ENCODE measurements around the gene RAET1G.
"Not testable (repeated sequence)": the region's sequence is repeated elsewhere in the genome, so short reads cannot be mapped to it uniquely, and the experiment has no call there.

Gene RAET1G

GRCh38 chr6:149913085-149913484, 9.8 kb downstream of the RAET1G start:
- no peaks in the 10 kb centered on the region for H3K4me1 ChIP-seq (ENCODE audit: insufficient read depth, poor library complexity, severe bottlenecking)
- no peak for ATAC-seq (ENCODE audit: low read depth)
- no peak overlapping the region for H3K27ac ChIP-seq (ENCODE audit: poor library complexity, severe bottlenecking)
- no peaks in the 10 kb centered on the region for H3K36me3 ChIP-seq (ENCODE audit: low read depth)
- TF ChIP-seq, protein P1, sequence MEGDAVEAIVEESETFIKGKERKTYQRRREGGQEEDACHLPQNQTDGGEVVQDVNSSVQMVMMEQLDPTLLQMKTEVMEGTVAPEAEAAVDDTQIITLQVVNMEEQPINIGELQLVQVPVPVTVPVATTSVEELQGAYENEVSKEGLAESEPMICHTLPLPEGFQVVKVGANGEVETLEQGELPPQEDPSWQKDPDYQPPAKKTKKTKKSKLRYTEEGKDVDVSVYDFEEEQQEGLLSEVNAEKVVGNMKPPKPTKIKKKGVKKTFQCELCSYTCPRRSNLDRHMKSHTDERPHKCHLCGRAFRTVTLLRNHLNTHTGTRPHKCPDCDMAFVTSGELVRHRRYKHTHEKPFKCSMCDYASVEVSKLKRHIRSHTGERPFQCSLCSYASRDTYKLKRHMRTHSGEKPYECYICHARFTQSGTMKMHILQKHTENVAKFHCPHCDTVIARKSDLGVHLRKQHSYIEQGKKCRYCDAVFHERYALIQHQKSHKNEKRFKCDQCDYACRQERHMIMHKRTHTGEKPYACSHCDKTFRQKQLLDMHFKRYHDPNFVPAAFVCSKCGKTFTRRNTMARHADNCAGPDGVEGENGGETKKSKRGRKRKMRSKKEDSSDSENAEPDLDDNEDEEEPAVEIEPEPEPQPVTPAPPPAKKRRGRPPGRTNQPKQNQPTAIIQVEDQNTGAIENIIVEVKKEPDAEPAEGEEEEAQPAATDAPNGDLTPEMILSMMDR (IDR thresholded peaks at IDR 0.05; ENCODE audit: poor library complexity, severe bottlenecking): no peak
- no peaks in the 10 kb centered on the region for H3K27me3 ChIP-seq (ENCODE audit: insufficient read depth, poor library complexity, severe bottlenecking)
- peaks cover 9% of the 10 kb centered on the region for H3K9me3 ChIP-seq (ENCODE audit: severe bottlenecking)
- no peak overlapping the region for H3K4me3 ChIP-seq (ENCODE audit: severe bottlenecking)
- no peak for DNase-seq (ENCODE audit: low spot score)

DNA sequence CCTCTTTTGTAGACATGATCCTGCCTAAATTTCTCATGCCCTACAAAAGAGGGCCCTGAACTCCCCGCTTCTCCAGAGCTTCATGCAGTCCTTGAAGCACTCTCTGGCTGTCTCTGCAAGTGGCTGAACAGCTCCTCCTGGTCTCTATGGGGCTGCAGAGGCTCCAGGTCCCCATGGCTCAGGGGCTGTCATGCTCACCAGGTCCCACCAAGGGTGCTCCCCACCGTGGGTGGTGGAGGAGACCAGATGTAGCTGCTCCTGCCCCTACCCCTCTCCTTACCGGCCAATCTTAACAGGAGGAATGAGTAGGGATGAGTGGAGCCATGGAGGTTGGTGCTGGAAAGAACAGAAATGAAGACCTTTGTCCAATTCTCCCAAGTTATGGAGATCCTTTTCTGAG, 10.2 kb downstream of the RAET1G start:
- DNase-seq (ENCODE audit: low spot score): not testable (repeated sequence)

DNA sequence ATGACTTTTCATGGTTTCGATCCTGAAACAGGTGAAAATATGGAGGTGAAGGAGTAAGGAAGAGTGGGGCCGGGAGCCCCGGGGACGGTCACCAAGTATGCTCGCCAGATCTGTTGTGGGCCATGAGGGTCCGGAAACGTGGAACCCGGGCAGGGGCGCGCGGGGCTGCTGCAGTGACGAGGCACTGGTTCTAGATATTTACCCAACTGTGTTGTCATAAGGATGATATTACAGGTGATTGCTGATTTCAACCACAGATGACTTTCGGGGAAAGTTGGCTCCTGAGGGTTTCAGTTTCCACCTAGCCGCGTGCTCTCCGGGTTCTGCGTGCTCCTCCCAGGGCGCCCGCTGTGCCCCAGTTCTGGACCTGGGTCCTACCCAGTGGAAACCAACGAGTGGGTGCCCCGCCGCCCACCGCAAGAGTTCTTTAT, 12.2 kb downstream of the RAET1G start:
- Histone ChIP-seq H3K27ac (ENCODE audit: poor library complexity, severe bottlenecking) (no peak overlapping the region), H3K4me1 (ENCODE audit: insufficient read depth, poor library complexity, severe bottlenecking) (no peaks in the 10 kb centered on the region), H3K36me3 (ENCODE audit: low read depth) (no peaks in the 10 kb centered on the region), H3K4me3 (ENCODE audit: severe bottlenecking) (no peak overlapping the region), H3K9me3 (ENCODE audit: severe bottlenecking) (peaks cover 10% of the 10 kb centered on the region), H3K27me3 (ENCODE audit: insufficient read depth, poor library complexity, severe bottlenecking) (no peaks in the 10 kb centered on the region)
- no peak for DNase-seq (ENCODE audit: low spot score)
- no peak for ATAC-seq (ENCODE audit: low read depth)
- TF ChIP-seq, protein P1 (IDR thresholded peaks at IDR 0.05; ENCODE audit: poor library complexity, severe bottlenecking): no peak

More for the DNA sequence above, 10.2 kb downstream of the RAET1G start:
- not testable (repeated sequence) for H3K27me3 ChIP-seq (ENCODE audit: insufficient read depth, poor library complexity, severe bottlenecking); ATAC-seq (ENCODE audit: low read depth); H3K4me3 ChIP-seq (ENCODE audit: severe bottlenecking); H3K4me1 ChIP-seq (ENCODE audit: insufficient read depth, poor library complexity, severe bottlenecking); H3K27ac ChIP-seq (ENCODE audit: poor library complexity, severe bottlenecking); H3K36me3 ChIP-seq (ENCODE audit: low read depth)
- peaks cover 10% of the 10 kb centered on the region for H3K9me3 ChIP-seq (ENCODE audit: severe bottlenecking)

DNA sequence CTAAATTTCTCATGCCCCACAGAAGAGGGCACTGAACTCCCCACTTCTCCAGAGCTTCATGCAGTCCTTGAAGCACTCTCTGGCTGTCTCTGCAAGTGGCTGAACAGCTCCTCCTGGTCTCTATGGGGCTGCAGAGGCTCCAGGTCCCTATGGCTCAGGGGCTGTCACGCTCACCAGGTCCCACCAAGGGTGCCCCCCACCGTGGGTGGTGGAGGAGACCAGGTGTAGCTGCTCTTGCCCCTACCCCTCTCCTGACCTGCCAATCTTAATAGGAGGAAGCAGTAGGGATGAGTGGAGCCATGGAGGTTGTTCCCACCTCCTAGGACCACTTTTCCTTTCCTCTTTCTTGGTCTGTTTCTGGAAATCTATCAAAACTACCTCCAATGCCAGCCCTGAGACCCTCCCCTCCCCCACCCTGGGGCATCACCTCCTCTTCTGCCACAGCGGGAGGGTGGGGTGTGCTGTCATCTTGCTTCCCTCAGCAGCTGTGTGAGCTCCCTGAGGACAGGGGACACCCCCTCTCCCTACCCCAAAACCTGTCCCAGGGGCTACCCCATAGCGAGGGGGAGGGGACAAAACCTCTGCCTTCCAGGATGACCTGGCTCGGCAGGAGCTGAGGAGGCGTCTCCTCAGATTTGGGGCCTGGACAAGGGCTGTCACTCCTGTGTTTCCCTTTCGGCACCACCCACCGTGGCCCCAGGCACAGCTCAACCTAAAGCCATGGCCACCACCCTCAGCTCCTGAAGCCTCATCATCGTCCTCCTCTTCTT, 13.0 kb downstream of the RAET1G start:
- Histone ChIP-seq H3K9me3 (ENCODE audit: severe bottlenecking) (peaks cover 10% of the 10 kb centered on the region), H3K4me1 (ENCODE audit: insufficient read depth, poor library complexity, severe bottlenecking) (no peaks in the 10 kb centered on the region), H3K4me3 (ENCODE audit: severe bottlenecking) (no peak overlapping the region), H3K27ac (ENCODE audit: poor library complexity, severe bottlenecking) (no peak overlapping the region), H3K36me3 (ENCODE audit: low read depth) (no peaks in the 10 kb centered on the region), H3K27me3 (ENCODE audit: insufficient read depth, poor library complexity, severe bottlenecking) (no peaks in the 10 kb centered on the region)
- no peak for ATAC-seq (ENCODE audit: low read depth)
- TF ChIP-seq, protein P1 (IDR thresholded peaks at IDR 0.05; ENCODE audit: poor library complexity, severe bottlenecking): no peak
- DNase-seq (ENCODE audit: low spot score): no peak

DNA sequence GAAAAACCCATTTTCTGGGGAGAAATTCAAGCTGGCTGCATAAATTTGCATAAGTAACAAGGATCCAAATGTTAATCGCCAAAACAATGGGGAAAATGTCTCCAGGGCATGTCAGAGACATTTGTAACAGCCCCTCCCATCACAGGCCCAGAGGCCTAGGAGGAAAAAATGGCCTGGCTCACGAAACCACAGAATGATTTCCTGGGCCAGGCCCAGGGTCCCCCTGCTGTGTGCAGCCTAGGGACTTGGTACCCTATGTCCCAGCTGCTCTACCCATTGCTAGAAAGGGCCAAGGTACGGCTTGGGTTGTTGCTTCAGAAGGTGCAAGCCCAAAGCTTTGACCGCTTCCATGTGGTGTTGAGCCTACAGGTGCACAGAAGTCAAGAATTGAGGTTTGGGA, 14.4 kb downstream of the RAET1G start:
- ATAC-seq (ENCODE audit: low read depth); H3K27ac ChIP-seq (ENCODE audit: poor library complexity, severe bottlenecking); H3K36me3 ChIP-seq (ENCODE audit: low read depth); H3K27me3 ChIP-seq (ENCODE audit: insufficient read depth, poor library complexity, severe bottlenecking); H3K4me1 ChIP-seq (ENCODE audit: insufficient read depth, poor library complexity, severe bottlenecking); DNase-seq (ENCODE audit: low spot score); H3K4me3 ChIP-seq (ENCODE audit: severe bottlenecking): not testable (repeated sequence)
- peaks cover 10% of the 10 kb centered on the region for H3K9me3 ChIP-seq (ENCODE audit: severe bottlenecking)

DNA sequence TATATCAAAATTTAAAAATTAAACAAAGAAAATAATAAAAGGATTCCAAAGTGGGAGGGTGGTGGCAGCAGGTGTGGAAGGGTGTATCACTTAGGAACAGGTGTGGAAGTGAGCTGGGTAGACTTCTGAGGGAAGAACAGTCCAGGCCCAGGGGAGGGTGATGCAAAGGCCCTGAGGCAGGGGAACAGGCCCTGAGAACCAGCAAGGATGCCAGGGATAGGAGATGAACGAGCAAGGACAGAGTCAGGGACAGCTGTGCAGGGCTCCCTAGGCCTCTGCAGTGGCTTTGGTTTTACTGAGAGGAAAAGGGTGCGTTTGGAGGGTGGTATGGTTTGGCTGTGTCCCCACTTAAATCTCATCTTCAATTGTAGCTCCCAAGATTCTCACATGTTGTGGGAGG, 15.6 kb downstream of the RAET1G start:
- no peak for DNase-seq (ENCODE audit: low spot score)
- TF ChIP-seq, protein P1 (IDR thresholded peaks at IDR 0.05; ENCODE audit: poor library complexity, severe bottlenecking): no peak
- Histone ChIP-seq H3K9me3 (ENCODE audit: severe bottlenecking) (peaks cover 10% of the 10 kb centered on the region), H3K4me3 (ENCODE audit: severe bottlenecking) (no peak overlapping the region), H3K27ac (ENCODE audit: poor library complexity, severe bottlenecking) (no peak overlapping the region), H3K27me3 (ENCODE audit: insufficient read depth, poor library complexity, severe bottlenecking) (no peaks in the 10 kb centered on the region), H3K36me3 (ENCODE audit: low read depth) (no peaks in the 10 kb centered on the region), H3K4me1 (ENCODE audit: insufficient read depth, poor library complexity, severe bottlenecking) (no peaks in the 10 kb centered on the region)
- ATAC-seq (ENCODE audit: low read depth): no peak
